Lung (tissue), 12 donors: Measurements from ENCODE around the gene NUP188. TPM values are rescaled to one million over a fixed set of nuclear protein-coding genes. Genes with fewer than 3 reads are reported as not detected.

Experiments
- ATAC-seq: fragments of 200-7000 bp; cut with Tn5 transposase; one replicate; pipeline ENCODE4 v1.9.1; 2020; ENCODE audit warnings: moderate number of reproducible peaks; ENCODE audit not compliant: insufficient read depth, low FRiP score
- DNase-seq, 3 donors: peaks; one replicate each; pipeline ENCODE4 v3.0.0-alpha.2; 2013 to 2017
- H3K27ac ChIP-seq, 2 donors: one replicate each; pipeline ENCODE4 v1.5.1; 2013; ENCODE audit warnings: mild to moderate bottlenecking in 2 of 2, moderate library complexity in 2 of 2, control low read depth in 1 of 2, inconsistent platforms in 1 of 2, low read depth in 1 of 2, low read length in 1 of 2
- H3K27me3 ChIP-seq, 3 donors: one replicate each; pipeline ENCODE4 v1.5.1; 2013; ENCODE audit warnings: low read length in 2 of 3; ENCODE audit not compliant: control insufficient read depth in 3 of 3, insufficient read depth in 3 of 3
- H3K36me3 ChIP-seq, 4 donors: one replicate each; pipeline ENCODE4 v1.5.1; 2013; ENCODE audit warnings: low read length in 4 of 4, mild to moderate bottlenecking in 1 of 4, moderate library complexity in 1 of 4; ENCODE audit not compliant: control insufficient read depth in 4 of 4, insufficient read depth in 4 of 4
- H3K4me1 ChIP-seq, 5 donors: one replicate each; pipeline ENCODE4 v1.5.1; 2013; ENCODE audit warnings: low read length in 5 of 5, mild to moderate bottlenecking in 2 of 5, moderate library complexity in 1 of 5; ENCODE audit not compliant: control insufficient read depth in 5 of 5, insufficient read depth in 5 of 5
- H3K4me3 ChIP-seq: one replicate; pipeline ENCODE4 v1.5.1; 2013; ENCODE audit warnings: mild to moderate bottlenecking, control low read depth, moderate library complexity
- H3K9ac ChIP-seq, 2 donors: one replicate each; pipeline ENCODE4 v1.5.1; 2013; ENCODE audit warnings: low read length in 2 of 2, control low read depth in 1 of 2; ENCODE audit not compliant: insufficient read depth in 1 of 2
- H3K9me3 ChIP-seq, 4 donors: one replicate each; pipeline ENCODE4 v1.5.1; 2013; ENCODE audit warnings: low read length in 3 of 4, mild to moderate bottlenecking in 1 of 4, moderate library complexity in 1 of 4; ENCODE audit not compliant: control insufficient read depth in 4 of 4, insufficient read depth in 3 of 4
- WGBS, 2 donors: extraction: QIAGEN DNeasy Blood & Tissue Kit; methylation state at CpG; one replicate each; pipeline ENCODE4 v1.1.7; 2013; 5-methylcytosine and 5-hydroxymethylcytosine counted together
- polyA plus RNA-seq, 2 donors: library from polyadenylated mRNA; stranded (reverse); fragments of 200-250 nt; gene quantifications; one replicate each; pipeline ENCODE4 v1.2.1, GENCODE V29; 2013
- total RNA-seq, 2 donors: library from RNA; depleted of rRNA in 1 of 2; stranded (reverse); fragments of >200 nt in 1 of 2; gene quantifications; one replicate each; pipeline ENCODE4 v1.2.1, GENCODE V29; 2014 to 2021
- TF ChIP-seq, protein P1 (sequence below): IDR thresholded peaks from 2 replicates; pipeline ENCODE4 v1.5.1; 2012; ENCODE audit warnings: mild to moderate bottlenecking; ENCODE audit errors: control extremely low read depth, extremely low read depth
- donor health status: control.
- donor health status: control.
- donor health status: Bipolar disorder and iron deficiency.
- donor health status: healthy.
- donor health status: DM: yes; HTN: yes; CAD: no.

Gene NUP188
- total and polyA plus RNA-seq, 4 donors, result 17.0 to 48.5 (median 32.1) TPM

GRCh38 chr9:128898845-128899565 is 48.5 kb upstream of the NUP188 start:
- no peak overlapping the region for H3K4me3 ChIP-seq
- peak overlapping the region; percentile 10 to 72 for H3K27ac ChIP-seq
- TF ChIP-seq, protein P1, sequence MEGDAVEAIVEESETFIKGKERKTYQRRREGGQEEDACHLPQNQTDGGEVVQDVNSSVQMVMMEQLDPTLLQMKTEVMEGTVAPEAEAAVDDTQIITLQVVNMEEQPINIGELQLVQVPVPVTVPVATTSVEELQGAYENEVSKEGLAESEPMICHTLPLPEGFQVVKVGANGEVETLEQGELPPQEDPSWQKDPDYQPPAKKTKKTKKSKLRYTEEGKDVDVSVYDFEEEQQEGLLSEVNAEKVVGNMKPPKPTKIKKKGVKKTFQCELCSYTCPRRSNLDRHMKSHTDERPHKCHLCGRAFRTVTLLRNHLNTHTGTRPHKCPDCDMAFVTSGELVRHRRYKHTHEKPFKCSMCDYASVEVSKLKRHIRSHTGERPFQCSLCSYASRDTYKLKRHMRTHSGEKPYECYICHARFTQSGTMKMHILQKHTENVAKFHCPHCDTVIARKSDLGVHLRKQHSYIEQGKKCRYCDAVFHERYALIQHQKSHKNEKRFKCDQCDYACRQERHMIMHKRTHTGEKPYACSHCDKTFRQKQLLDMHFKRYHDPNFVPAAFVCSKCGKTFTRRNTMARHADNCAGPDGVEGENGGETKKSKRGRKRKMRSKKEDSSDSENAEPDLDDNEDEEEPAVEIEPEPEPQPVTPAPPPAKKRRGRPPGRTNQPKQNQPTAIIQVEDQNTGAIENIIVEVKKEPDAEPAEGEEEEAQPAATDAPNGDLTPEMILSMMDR, result no peak
- 71 to 78% methylated on average over 18 of the region's 18 CpGs for WGBS, 2 donors
- H3K9ac ChIP-seq, result no peak overlapping the region
- no peak for DNase-seq
- H3K27me3 ChIP-seq, result no peaks in the 10 kb centered on the region
- H3K36me3 ChIP-seq, result peaks cover 0 to 20% (median 11%) of the 10 kb centered on the region in 4 donors
- H3K4me1 ChIP-seq, result peaks cover 0 to 25% (median 0%) of the 10 kb centered on the region in 5 donors
- ATAC-seq, result no peak
- H3K9me3 ChIP-seq, result no peaks in the 10 kb centered on the region

DNA sequence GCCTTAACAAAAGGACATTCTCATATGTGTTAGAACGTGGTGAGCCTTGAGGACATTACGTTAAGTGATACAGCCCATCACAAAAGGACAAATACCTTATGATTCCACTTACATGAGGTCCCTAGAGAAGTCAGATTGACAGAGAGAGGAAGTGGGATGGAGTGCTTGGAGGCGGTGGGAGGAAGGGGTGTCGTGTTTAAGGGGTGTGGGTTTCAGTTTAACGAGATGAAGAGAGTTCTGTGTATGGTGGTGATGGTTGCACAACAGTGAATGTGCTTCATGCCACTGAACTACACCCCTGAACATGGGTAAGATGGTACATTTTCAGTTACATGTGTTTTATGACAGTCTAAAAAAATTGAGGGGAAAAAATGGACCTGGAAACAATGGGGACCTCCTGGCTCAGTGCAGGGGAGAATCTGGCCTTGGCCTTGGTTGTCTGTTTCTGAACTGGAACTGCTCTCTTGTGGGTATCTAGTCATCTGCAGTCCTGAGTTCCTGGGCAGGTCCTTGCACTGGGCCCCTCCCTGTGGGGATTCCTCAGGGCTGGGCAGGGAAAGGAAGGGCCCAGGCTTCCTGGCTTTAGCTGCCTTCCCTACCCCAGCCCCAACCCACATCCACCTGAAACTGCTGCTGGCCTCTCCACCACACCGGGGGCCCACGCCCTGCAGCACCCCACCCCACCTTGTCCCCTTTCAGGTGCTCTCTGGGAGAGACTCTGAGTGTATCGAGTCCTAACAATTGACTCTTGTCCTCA is 47.8 kb upstream of the NUP188 start:
- ATAC-seq, result peak; percentile 47
- Histone ChIP-seq H3K4me1 (peaks cover 0 to 25% (median 0%) of the 10 kb centered on the region in 5 donors), H3K4me3 (no peak overlapping the region), H3K9me3 (no peaks in the 10 kb centered on the region), H3K27ac (peak overlapping the region; percentile 7 to 28), H3K9ac (no peak overlapping the region), H3K36me3 (peaks cover 0 to 20% (median 11%) of the 10 kb centered on the region in 4 donors), H3K27me3 (no peaks in the 10 kb centered on the region)
- WGBS, 2 donors, result 18 to 34% methylated on average over 8 of the region's 8 CpGs
- DNase-seq, result no peak
- TF ChIP-seq, protein P1, result no peak

GRCh38 chr9:128901379-128901778 is 46.1 kb upstream of the NUP188 start:
- Histone ChIP-seq H3K9me3 (no peaks in the 10 kb centered on the region), H3K27me3 (no peaks in the 10 kb centered on the region), H3K9ac (no peak overlapping the region), H3K4me1 (peaks cover 0 to 25% (median 0%) of the 10 kb centered on the region in 5 donors), H3K36me3 (peaks cover 0 to 14% (median 5%) of the 10 kb centered on the region in 4 donors), H3K27ac (no peak overlapping the region), H3K4me3 (no peak overlapping the region)
- WGBS, 2 donors, result 86 to 89% methylated on average over 7 of the region's 7 CpGs
- ATAC-seq (no peak), DNase-seq (no peak)
- TF ChIP-seq, protein P1, result no peak
